Testis (tissue), 3 donors: ENCODE results near the gene ABCC3. TPM values are rescaled to one million over a fixed set of nuclear protein-coding genes. Genes with fewer than 3 reads are reported as not detected.
A peak's percentile ranks its signal among the peaks of the same experiment; 100 is the strongest.

Source experiments
- DNase-seq: peaks from one replicate; pipeline ENCODE4 v3.0.0-alpha.2; 2019
- H3K27ac ChIP-seq, 2 donors: fragments of 200-600 bp; sonication (generic); one replicate each; pipeline ENCODE4 v1.5.1; 2019
- H3K27me3 ChIP-seq: fragments of 200-600 bp; sonication (generic); one replicate; pipeline ENCODE4 v1.5.1; 2019
- H3K36me3 ChIP-seq: fragments of 200-600 bp; sonication (generic); one replicate; pipeline ENCODE4 v1.5.1; 2017; ENCODE audit warnings: low read depth; ENCODE audit errors: missing control alignments
- H3K4me1 ChIP-seq: fragments of 200-600 bp; sonication (generic); one replicate; pipeline ENCODE4 v1.5.1; 2019
- H3K4me3 ChIP-seq, 2 donors: fragments of 200-600 bp; sonication (generic); one replicate each; pipeline ENCODE4 v1.5.1; 2017 to 2019
- H3K9me3 ChIP-seq: fragments of 200-600 bp; sonication (generic); one replicate; pipeline ENCODE4 v1.5.1; 2017
- POLR2A ChIP-seq: fragments of 450-650 bp; IDR thresholded peaks from one replicate; pipeline ENCODE4 v1.6.1; 2017; ENCODE audit warnings: antibody characterized with exemption, mild to moderate bottlenecking, moderate library complexity
- whole genome bisulfite sequencing, 2 donors: methylation state at CpG; one replicate each; pipeline ENCODE4 v1.1.5; 2018; 5-methylcytosine and 5-hydroxymethylcytosine counted together
- intact Hi-C: fragments of 100-400 bp; cut with DNase I; formaldehyde crosslinking; loops from one replicate; pipeline ENCODE4 v1.15.1; 2023; ENCODE audit warnings: low total_unique reads
- polyA plus RNA-seq: library from polyadenylated mRNA; stranded (reverse); fragments of 350-450 nt; fragmentation: Illumina TruSeq; extraction: RNeasy Lipid Tissue Mini Kit (QIAGEN cat#74804); gene quantifications from one replicate; pipeline ENCODE4 v1.2.3, GENCODE V29; 2014; ENCODE audit warnings: low read depth, low replicate concordance; ENCODE audit not compliant: insufficient read depth
- total RNA-seq, 2 donors: library from RNA; depleted of rRNA; stranded (reverse); fragments of >200 nt; gene quantifications; one replicate each; pipeline ENCODE4 v1.2.3, GENCODE V29; 2016
- TF ChIP-seq, protein P1 (sequence below), 3 experiments: fragments of 450-650 bp in 2 of 3; fragments of 200-600 bp in 1 of 3; sonication (generic) in 1 of 3; IDR thresholded peaks; one replicate each; pipeline ENCODE4 v1.5.1; 2016 to 2019; ENCODE audit warnings: antibody characterized with exemption in 3 of 3, mild to moderate bottlenecking in 2 of 3, moderate library complexity in 1 of 3

The ABCC3 gene
- total and polyA plus RNA-seq, 3 donors from 2014 or later, result 10.0 to 15.4 (median 12.1) TPM

DNA sequence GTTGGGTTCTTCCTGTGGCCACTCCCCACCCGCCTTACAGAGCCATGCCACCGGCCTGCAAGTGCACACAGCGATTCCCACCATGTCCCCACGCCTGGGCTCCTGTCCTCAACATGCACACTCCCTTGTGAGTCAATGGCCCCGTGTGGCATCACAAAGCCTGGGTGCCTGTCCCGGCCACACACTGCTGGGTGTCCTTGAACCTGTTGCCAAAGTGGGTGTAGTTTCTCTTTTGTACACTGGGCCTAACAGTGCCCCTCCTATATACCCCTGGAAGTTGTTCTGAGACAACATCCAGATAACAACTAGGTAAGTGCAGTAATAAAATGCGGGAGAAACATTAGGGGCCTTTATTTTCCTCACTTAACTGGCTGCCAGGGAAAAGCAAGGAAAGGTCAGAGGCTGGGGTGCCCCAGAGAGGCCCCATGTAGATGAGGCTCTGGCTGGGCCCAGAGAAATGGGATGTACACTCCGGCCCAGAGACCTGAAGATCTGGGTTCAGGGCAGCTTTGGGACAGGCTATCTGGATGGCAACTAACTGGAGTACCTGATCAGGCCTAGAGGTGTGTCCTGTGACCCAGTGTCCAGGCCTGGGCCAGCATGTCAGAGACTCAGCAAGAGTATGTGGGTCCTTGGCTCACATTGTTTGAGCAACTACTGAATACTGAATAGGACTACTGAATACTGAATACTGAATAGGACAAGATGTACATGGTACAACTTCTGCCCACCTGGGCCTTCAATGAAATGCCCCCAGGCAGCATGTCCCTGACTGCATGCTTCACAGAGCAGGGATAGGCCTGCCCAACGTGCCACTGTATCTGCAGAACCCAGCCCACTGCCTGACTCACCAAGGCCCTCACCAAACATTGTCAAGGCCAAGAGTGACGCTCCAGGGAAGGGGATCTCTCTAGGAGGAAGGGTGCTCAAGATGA lies 8.3 kb downstream of the ABCC3 start:
- Histone ChIP-seq H3K27me3 (no peaks in the 10 kb centered on the region), H3K9me3 (no peaks in the 10 kb centered on the region), H3K36me3 (no peaks in the 10 kb centered on the region), H3K4me3 (no peak overlapping the region), H3K4me1 (peaks cover 40% of the 10 kb centered on the region), H3K27ac (peak overlapping the region in 1 of 2 donors; percentile 69)
- TF ChIP-seq, protein P1, sequence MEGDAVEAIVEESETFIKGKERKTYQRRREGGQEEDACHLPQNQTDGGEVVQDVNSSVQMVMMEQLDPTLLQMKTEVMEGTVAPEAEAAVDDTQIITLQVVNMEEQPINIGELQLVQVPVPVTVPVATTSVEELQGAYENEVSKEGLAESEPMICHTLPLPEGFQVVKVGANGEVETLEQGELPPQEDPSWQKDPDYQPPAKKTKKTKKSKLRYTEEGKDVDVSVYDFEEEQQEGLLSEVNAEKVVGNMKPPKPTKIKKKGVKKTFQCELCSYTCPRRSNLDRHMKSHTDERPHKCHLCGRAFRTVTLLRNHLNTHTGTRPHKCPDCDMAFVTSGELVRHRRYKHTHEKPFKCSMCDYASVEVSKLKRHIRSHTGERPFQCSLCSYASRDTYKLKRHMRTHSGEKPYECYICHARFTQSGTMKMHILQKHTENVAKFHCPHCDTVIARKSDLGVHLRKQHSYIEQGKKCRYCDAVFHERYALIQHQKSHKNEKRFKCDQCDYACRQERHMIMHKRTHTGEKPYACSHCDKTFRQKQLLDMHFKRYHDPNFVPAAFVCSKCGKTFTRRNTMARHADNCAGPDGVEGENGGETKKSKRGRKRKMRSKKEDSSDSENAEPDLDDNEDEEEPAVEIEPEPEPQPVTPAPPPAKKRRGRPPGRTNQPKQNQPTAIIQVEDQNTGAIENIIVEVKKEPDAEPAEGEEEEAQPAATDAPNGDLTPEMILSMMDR (IDR thresholded peaks at IDR 0.05), result no peak
- no peak for TF ChIP-seq POLR2A
- DNase-seq, result no peak
- WGBS, 2 donors, result 78 to 84% methylated on average over 10 of the region's 10 CpGs
- intact Hi-C loops, result no loop called here

DNA sequence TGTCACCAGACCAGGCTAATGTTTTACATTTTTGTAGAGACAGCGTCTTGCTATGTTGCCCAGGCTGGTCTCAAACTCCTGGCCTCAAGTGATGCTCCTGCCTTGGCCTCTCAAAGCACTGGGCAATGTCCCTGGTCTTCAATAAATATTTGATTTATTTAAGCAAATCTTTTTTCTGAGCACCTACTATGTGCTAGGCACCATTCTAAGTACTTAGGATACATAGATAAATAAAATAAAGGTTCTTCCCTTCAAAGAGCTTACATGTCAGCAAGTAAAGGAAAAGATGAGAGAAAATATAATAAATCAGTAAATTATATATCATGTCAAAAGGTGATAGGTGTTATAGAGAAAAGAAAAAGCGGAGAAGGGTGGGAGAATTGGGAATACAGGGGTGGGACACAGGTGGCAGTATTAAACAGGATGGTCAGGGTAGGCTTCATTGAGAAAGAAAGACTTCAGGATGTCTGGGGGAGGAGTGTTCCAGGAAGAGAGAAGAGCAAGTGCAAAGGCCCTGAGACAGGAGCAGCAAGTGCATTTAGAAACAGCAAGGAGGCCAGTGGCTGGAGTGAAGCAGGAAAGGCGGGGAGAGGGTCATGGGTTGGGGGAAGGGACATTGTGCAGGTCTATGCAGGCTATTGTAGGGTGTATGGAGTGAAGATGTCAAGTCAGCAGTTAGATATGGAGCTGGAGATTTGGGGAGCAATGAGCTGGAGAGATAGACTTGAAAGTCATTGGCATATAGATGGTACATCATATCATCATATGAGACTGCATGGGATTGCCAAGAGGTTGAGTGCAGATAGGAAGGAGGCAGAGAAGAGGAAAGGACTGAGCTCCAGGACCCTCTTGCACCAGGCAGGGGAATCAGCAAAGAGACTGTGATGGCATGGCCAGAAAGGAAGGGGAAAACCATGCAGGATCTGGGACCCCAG lies 11.3 kb downstream of the ABCC3 start:
- intact Hi-C loops, result no loop called here
- TF ChIP-seq POLR2A, result no peak
- TF ChIP-seq, protein P1 (IDR thresholded peaks at IDR 0.05), result no peak
- H3K27ac ChIP-seq, result no peak overlapping the region
- 96 to 97% methylated on average over 3 of the region's 3 CpGs for WGBS, 2 donors
- no peaks in the 10 kb centered on the region for H3K27me3 ChIP-seq
- DNase-seq, result no peak
- no peaks in the 10 kb centered on the region for H3K9me3 ChIP-seq
- peaks cover 18% of the 10 kb centered on the region for H3K4me1 ChIP-seq
- H3K36me3 ChIP-seq, result no peaks in the 10 kb centered on the region
- H3K4me3 ChIP-seq, result no peak overlapping the region

DNA sequence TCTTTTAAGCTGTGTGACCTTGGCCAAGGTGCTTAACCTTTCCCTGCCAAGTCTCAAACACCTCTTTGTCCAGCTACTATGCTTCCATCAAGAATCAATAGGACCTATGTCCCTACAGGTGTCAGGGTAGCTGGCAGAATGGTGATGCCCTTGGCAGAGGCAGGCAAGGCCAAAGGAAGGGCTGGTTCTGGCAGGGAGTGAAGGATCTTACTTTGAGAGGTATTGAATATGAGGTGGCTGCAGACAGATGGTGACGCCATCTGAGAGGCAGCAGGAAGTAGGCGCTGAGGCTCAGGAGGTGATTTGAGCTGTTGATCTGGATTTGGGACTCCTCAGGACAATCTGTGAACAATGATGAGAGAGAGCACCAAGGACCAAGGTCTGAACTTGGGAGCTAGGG lies 12.5 kb downstream of the ABCC3 start:
- DNase-seq, result no peak
- peaks cover 13% of the 10 kb centered on the region for H3K4me1 ChIP-seq
- no peak overlapping the region for H3K4me3 ChIP-seq
- intact Hi-C loops, result no loop called here
- no peak overlapping the region for H3K27ac ChIP-seq
- WGBS, 2 donors, result 70 to 93% methylated on average over 2 of the region's 2 CpGs
- no peaks in the 10 kb centered on the region for H3K9me3 ChIP-seq
- H3K27me3 ChIP-seq, result no peaks in the 10 kb centered on the region
- H3K36me3 ChIP-seq, result no peaks in the 10 kb centered on the region
- no peak for TF ChIP-seq POLR2A
- TF ChIP-seq, protein P1 (IDR thresholded peaks at IDR 0.05), result no peak

DNA sequence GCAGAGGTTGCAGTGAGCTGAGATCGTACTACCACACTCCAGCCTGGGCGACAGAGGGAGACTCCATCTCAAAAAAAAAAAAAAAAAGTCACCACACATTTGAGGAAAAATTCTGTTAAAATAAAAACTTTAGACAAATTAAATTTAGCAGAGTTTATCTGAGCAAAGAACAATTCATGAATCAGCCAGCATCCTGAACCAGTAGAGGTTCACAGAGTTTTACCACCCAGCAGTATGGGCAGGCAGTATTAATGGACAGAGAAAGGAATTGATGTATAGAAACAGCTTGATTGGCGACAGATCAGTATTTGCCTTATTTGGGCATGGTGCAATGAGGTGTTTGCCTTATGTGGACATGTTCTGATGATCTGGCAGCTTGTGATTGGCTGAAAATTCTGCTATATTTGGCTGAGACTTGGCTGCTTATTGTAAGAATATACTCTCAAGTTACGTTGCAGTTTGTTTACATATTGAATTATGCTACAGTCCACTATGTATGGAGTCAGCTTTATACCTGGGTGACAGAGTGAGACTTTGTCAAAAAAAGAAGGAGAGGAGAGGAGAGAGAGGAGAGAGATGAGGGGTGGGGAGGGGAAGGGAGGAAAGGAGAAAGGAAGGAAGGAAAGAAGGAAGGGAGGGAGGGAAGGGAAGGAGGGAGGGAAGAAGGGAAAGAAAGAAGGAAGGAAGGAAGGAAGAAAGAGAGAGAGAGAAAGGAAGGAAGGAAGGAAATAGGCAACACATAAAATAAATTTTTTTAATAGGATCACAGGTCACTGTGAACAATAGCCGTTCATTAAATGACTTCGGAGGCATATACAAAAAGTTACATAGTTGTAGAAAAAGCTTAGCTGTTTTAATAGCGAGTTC lies 14.6 kb downstream of the ABCC3 start:
- Histone ChIP-seq H3K27ac (peak overlapping the region in 1 of 2 donors; percentile 21), H3K27me3 (no peaks in the 10 kb centered on the region), H3K36me3 (no peaks in the 10 kb centered on the region), H3K9me3 (no peaks in the 10 kb centered on the region), H3K4me3 (no peak overlapping the region), H3K4me1 (peaks cover 6% of the 10 kb centered on the region)
- intact Hi-C loops, result no loop called here
- TF ChIP-seq POLR2A, result no peak
- TF ChIP-seq, protein P1 (IDR thresholded peaks at IDR 0.05), result no peak
- 64% methylated on average over 7 of the region's 7 CpGs for WGBS, 2 donors
- DNase-seq, result no peak
